ENCODE results near the gene HSDL1. TPM values are rescaled to one million over a fixed set of nuclear protein-coding genes. Genes with fewer than 3 reads are reported as not detected.

The HSDL1 gene
- total RNA-seq, 3 donors from 2014 or later (not counting 1 experiment from before 2014, with no cell fraction given): 11.2 to 15.3 (median 13.5) TPM

GRCh38 chr16:84084570-84085270 lies 60.3 kb downstream of the HSDL1 start:
- peak; percentile 63 for TF ChIP-seq CTCF (IDR thresholded peaks at IDR 0.05)
- intact Hi-C loops (cut with micrococcal nuclease): loop anchor here (1.0 to 2.0 kb wide), 2 partner anchors 91 to 102 kb away; partner anchors contain the start of gene TAF1C
- H3K9me3 ChIP-seq (ENCODE audit: control insufficient read depth, insufficient read depth, low read length): no peaks in the 10 kb centered on the region
- peaks cover 54% of the 10 kb centered on the region for H3K36me3 ChIP-seq (ENCODE audit: control insufficient read depth, insufficient read depth, low read length)
- H3K27me3 Mint-ChIP-seq (ENCODE audit: low read depth in 2 of 2): no peaks in the 10 kb centered on the region
- H3K27ac Mint-ChIP-seq: no peak overlapping the region
- peaks cover 27% of the 10 kb centered on the region for H3K4me1 ChIP-seq (ENCODE audit: control insufficient read depth, insufficient read depth, low read length)
- H3K9me3 Mint-ChIP-seq: no peaks in the 10 kb centered on the region
- no peaks in the 10 kb centered on the region for H3K27me3 ChIP-seq (ENCODE audit: control insufficient read depth, insufficient read depth, low read length)
- ATAC-seq: peak; percentile 65 to 77 (median 75)
- H3K4me3 Mint-ChIP-seq: no peak overlapping the region
- H3K4me3 ChIP-seq (ENCODE audit: low read length): no peak overlapping the region
- H3K27ac ChIP-seq (ENCODE audit: low read length): no peak overlapping the region
- H3K4me1 Mint-ChIP-seq: peaks cover 27 to 37% of the 10 kb centered on the region in 2 donors
- H3K36me3 Mint-ChIP-seq: peaks cover 11% of the 10 kb centered on the region
- WGBS (ENCODE audit: insufficient coverage): 66% methylated on average over 11 of the region's 11 CpGs
- DNase-seq: peak; percentile 36 to 87

- Histone ChIP-seq H3K4me3 (ENCODE audit: low read length) (no peak overlapping the region), H3K9me3 (ENCODE audit: control insufficient read depth, insufficient read depth, low read length) (no peaks in the 10 kb centered on the region), H3K4me1 (ENCODE audit: control insufficient read depth, insufficient read depth, low read length) (peaks cover 16% of the 10 kb centered on the region), H3K27me3 (ENCODE audit: control insufficient read depth, insufficient read depth, low read length) (no peaks in the 10 kb centered on the region), H3K27ac (ENCODE audit: low read length) (no peak overlapping the region), H3K36me3 (ENCODE audit: control insufficient read depth, insufficient read depth, low read length) (peaks cover 63% of the 10 kb centered on the region)
- H3K9me3 Mint-ChIP-seq: no peaks in the 10 kb centered on the region
- no peak overlapping the region for H3K4me3 Mint-ChIP-seq
- intact Hi-C loops (cut with micrococcal nuclease): no loop called here
- 89% methylated on average over 11 of the region's 11 CpGs for WGBS (ENCODE audit: insufficient coverage)
- no peak for DNase-seq
- peaks cover 14 to 33% of the 10 kb centered on the region in 2 donors for H3K4me1 Mint-ChIP-seq
- ATAC-seq: no peak
- H3K36me3 Mint-ChIP-seq: no peaks in the 10 kb centered on the region
- TF ChIP-seq CTCF (IDR thresholded peaks at IDR 0.05): no peak
- no peak overlapping the region for H3K27ac Mint-ChIP-seq
- no peaks in the 10 kb centered on the region for H3K27me3 Mint-ChIP-seq (ENCODE audit: low read depth in 2 of 2)
Observed at GRCh38 chr16:84082835-84083569, 62.0 kb downstream of the HSDL1 start.

- Histone ChIP-seq H3K9me3 (ENCODE audit: control insufficient read depth, insufficient read depth, low read length) (no peaks in the 10 kb centered on the region), H3K4me1 (ENCODE audit: control insufficient read depth, insufficient read depth, low read length) (peaks cover 13% of the 10 kb centered on the region), H3K27ac (ENCODE audit: low read length) (no peak overlapping the region), H3K4me3 (ENCODE audit: low read length) (no peak overlapping the region), H3K36me3 (ENCODE audit: control insufficient read depth, insufficient read depth, low read length) (peaks cover 62% of the 10 kb centered on the region), H3K27me3 (ENCODE audit: control insufficient read depth, insufficient read depth, low read length) (no peaks in the 10 kb centered on the region)
- H3K4me3 Mint-ChIP-seq: no peak overlapping the region
- WGBS (ENCODE audit: insufficient coverage): 93% methylated on average over 5 of the region's 6 CpGs
- intact Hi-C loops (cut with micrococcal nuclease): no loop called here
- H3K27ac Mint-ChIP-seq: no peak overlapping the region
- H3K9me3 Mint-ChIP-seq: no peaks in the 10 kb centered on the region
- H3K27me3 Mint-ChIP-seq (ENCODE audit: low read depth in 2 of 2): no peaks in the 10 kb centered on the region
- TF ChIP-seq CTCF (IDR thresholded peaks at IDR 0.05): no peak
- DNase-seq (no peak), ATAC-seq (no peak)
- peaks cover 15 to 37% of the 10 kb centered on the region in 2 donors for H3K4me1 Mint-ChIP-seq
- peaks cover 7% of the 10 kb centered on the region for H3K36me3 Mint-ChIP-seq
Observed at GRCh38 chr16:84082110-84082509, 62.9 kb downstream of the HSDL1 start.

Data from natural killer cell (primary cell).